ENCODE results near the gene C16orf54.
"Not testable (repeated sequence)": the region's sequence is repeated elsewhere in the genome, so short reads cannot be mapped to it uniquely, and the experiment has no call there.

C16orf54 gene

GRCh38 chr16:29698042-29698441 is 47.7 kb downstream of the C16orf54 start:
- TF ChIP-seq CTCF (IDR thresholded peaks at IDR 0.05), result no peak
- peaks cover 4% of the 10 kb centered on the region for H3K27me3 Mint-ChIP-seq (ENCODE audit: low read depth, poor library complexity)
- peaks cover 27% of the 10 kb centered on the region for H3K4me1 Mint-ChIP-seq
- peaks cover 40% of the 10 kb centered on the region for H3K9me3 Mint-ChIP-seq
- H3K36me3 Mint-ChIP-seq (ENCODE audit: low read depth), result peaks cover 50% of the 10 kb centered on the region
- H3K27ac Mint-ChIP-seq, result no peak overlapping the region
- H3K4me3 Mint-ChIP-seq, result no peak overlapping the region
- no peak for DNase-seq

GRCh38 chr16:29697391-29697790 is 48.4 kb downstream of the C16orf54 start:
- peaks cover 20% of the 10 kb centered on the region for H3K4me1 Mint-ChIP-seq
- peaks cover 4% of the 10 kb centered on the region for H3K27me3 Mint-ChIP-seq (ENCODE audit: low read depth, poor library complexity)
- peaks cover 55% of the 10 kb centered on the region for H3K36me3 Mint-ChIP-seq (ENCODE audit: low read depth)
- no peak overlapping the region for H3K27ac Mint-ChIP-seq
- peaks cover 41% of the 10 kb centered on the region for H3K9me3 Mint-ChIP-seq
- no peak for DNase-seq
- TF ChIP-seq CTCF (IDR thresholded peaks at IDR 0.05), result no peak
- H3K4me3 Mint-ChIP-seq, result no peak overlapping the region

- Mint-ChIP-seq H3K9me3 (peaks cover 41% of the 10 kb centered on the region), H3K27me3 (ENCODE audit: low read depth, poor library complexity) (peaks cover 4% of the 10 kb centered on the region), H3K36me3 (ENCODE audit: low read depth) (peaks cover 57% of the 10 kb centered on the region), H3K4me3 (no peak overlapping the region), H3K27ac (no peak overlapping the region), H3K4me1 (peaks cover 15% of the 10 kb centered on the region)
- TF ChIP-seq CTCF (IDR thresholded peaks at IDR 0.05), result no peak
- DNase-seq, result no peak
These were observed 48.9 kb downstream of the C16orf54 start for GRCh38 chr16:29696881-29697331.

GRCh38 chr16:29695675-29696074 is 50.1 kb downstream of the C16orf54 start:
- H3K27ac Mint-ChIP-seq, result peak overlapping the region; percentile 54
- H3K27me3 Mint-ChIP-seq (ENCODE audit: low read depth, poor library complexity); H3K4me1 Mint-ChIP-seq; H3K4me3 Mint-ChIP-seq; DNase-seq: not testable (repeated sequence)
- peaks cover 67% of the 10 kb centered on the region for H3K36me3 Mint-ChIP-seq (ENCODE audit: low read depth)
- H3K9me3 Mint-ChIP-seq, result peaks cover 42% of the 10 kb centered on the region

GRCh38 chr16:29694384-29695195 is 51.2 kb downstream of the C16orf54 start:
- no peak for DNase-seq
- Mint-ChIP-seq H3K9me3 (peaks cover 47% of the 10 kb centered on the region), H3K27ac (peak overlapping the region; percentile 57), H3K4me3 (no peak overlapping the region), H3K36me3 (ENCODE audit: low read depth) (peaks cover 75% of the 10 kb centered on the region), H3K27me3 (ENCODE audit: low read depth, poor library complexity) (peaks cover 4% of the 10 kb centered on the region), H3K4me1 (no peaks in the 10 kb centered on the region)
- TF ChIP-seq CTCF (IDR thresholded peaks at IDR 0.05), result no peak

GRCh38 chr16:29692606-29693005 is 53.2 kb downstream of the C16orf54 start:
- DNase-seq; H3K27ac Mint-ChIP-seq; H3K4me1 Mint-ChIP-seq; H3K27me3 Mint-ChIP-seq (ENCODE audit: low read depth, poor library complexity); H3K4me3 Mint-ChIP-seq: not testable (repeated sequence)
- peaks cover 36% of the 10 kb centered on the region for H3K9me3 Mint-ChIP-seq
- peaks cover 68% of the 10 kb centered on the region for H3K36me3 Mint-ChIP-seq (ENCODE audit: low read depth)
